Osteocyte (in vitro differentiated cells): ENCODE data around the gene POLG. TPM values are rescaled to one million over a fixed set of nuclear protein-coding genes. Genes with fewer than 3 reads are reported as not detected.

Experiments used
- DNase-seq: peaks from one replicate; pipeline ENCODE4 v3.0.0; 2021; ENCODE audit warnings: mixed read lengths; ENCODE audit not compliant: unreplicated experiment; ENCODE audit errors: extremely low spot score
- H3K27ac Mint-ChIP-seq: one replicate; pipeline ENCODE4 v1.8.0; 2021; ENCODE audit warnings: mild to moderate bottlenecking, mixed read lengths; ENCODE audit not compliant: unreplicated experiment
- H3K27me3 Mint-ChIP-seq: one replicate; pipeline ENCODE4 v1.8.0; 2021; ENCODE audit warnings: mixed read lengths; ENCODE audit not compliant: unreplicated experiment
- H3K36me3 Mint-ChIP-seq: one replicate; pipeline ENCODE4 v1.8.0; 2021; ENCODE audit warnings: mixed read lengths; ENCODE audit not compliant: unreplicated experiment
- H3K4me1 Mint-ChIP-seq: one replicate; pipeline ENCODE4 v1.8.0; 2021; ENCODE audit warnings: mixed read lengths; ENCODE audit not compliant: unreplicated experiment
- H3K4me3 Mint-ChIP-seq: one replicate; pipeline ENCODE4 v1.8.0; 2021; ENCODE audit warnings: mild to moderate bottlenecking, moderate library complexity, mixed read lengths; ENCODE audit not compliant: unreplicated experiment
- H3K9me3 Mint-ChIP-seq: one replicate; pipeline ENCODE4 v1.8.0; 2021; ENCODE audit warnings: mixed read lengths; ENCODE audit not compliant: unreplicated experiment
- total RNA-seq: library from RNA; stranded (reverse); gene quantifications from 2 replicates; pipeline ENCODE4 v1.2.1, GENCODE V29; 2021
- TF ChIP-seq, protein P1 (sequence below): fragments of 200-600 bp; sonication (generic); IDR thresholded peaks from 2 replicates; pipeline ENCODE4 v1.5.0; 2021; ENCODE audit warnings: antibody characterized with exemption, mild to moderate bottlenecking, moderate library complexity

POLG gene
- total RNA-seq, 1 donor from 2014 or later: 60.8 TPM

DNA sequence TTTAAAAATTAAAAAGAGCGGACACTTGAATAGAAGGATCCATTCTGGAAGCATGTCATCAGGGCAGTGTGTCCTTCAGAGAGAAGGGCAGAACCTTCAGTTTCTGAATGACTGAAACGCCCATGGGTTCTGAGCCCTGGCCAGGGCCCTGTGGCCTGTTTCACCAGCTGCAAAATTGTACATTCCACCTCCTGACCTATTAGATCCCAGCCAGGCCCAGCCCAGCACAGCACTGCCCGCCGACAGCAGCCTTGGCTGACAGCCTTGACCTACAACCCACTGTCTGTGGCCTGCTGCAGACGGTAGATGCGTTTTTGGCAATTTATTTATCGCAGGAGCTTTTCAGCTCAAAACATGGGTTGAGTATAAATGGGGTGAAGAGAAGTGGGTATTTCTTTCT is 5.9 kb upstream of the POLG start:
- no peak for DNase-seq
- Mint-ChIP-seq H3K4me3 (no peak overlapping the region), H3K4me1 (peaks cover 9% of the 10 kb centered on the region), H3K36me3 (no peaks in the 10 kb centered on the region), H3K9me3 (no peaks in the 10 kb centered on the region), H3K27me3 (peaks cover 48% of the 10 kb centered on the region), H3K27ac (no peak overlapping the region)
- TF ChIP-seq, protein P1, sequence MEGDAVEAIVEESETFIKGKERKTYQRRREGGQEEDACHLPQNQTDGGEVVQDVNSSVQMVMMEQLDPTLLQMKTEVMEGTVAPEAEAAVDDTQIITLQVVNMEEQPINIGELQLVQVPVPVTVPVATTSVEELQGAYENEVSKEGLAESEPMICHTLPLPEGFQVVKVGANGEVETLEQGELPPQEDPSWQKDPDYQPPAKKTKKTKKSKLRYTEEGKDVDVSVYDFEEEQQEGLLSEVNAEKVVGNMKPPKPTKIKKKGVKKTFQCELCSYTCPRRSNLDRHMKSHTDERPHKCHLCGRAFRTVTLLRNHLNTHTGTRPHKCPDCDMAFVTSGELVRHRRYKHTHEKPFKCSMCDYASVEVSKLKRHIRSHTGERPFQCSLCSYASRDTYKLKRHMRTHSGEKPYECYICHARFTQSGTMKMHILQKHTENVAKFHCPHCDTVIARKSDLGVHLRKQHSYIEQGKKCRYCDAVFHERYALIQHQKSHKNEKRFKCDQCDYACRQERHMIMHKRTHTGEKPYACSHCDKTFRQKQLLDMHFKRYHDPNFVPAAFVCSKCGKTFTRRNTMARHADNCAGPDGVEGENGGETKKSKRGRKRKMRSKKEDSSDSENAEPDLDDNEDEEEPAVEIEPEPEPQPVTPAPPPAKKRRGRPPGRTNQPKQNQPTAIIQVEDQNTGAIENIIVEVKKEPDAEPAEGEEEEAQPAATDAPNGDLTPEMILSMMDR: no peak

- Mint-ChIP-seq H3K27ac (no peak overlapping the region), H3K36me3 (no peaks in the 10 kb centered on the region), H3K4me1 (peaks cover 18% of the 10 kb centered on the region), H3K27me3 (peaks cover 32% of the 10 kb centered on the region), H3K9me3 (no peaks in the 10 kb centered on the region), H3K4me3 (no peak overlapping the region)
- DNase-seq: no peak
- TF ChIP-seq, protein P1: no peak
These were observed 3.4 kb upstream of the POLG start for GRCh38 chr15:89338036-89338435.

DNA sequence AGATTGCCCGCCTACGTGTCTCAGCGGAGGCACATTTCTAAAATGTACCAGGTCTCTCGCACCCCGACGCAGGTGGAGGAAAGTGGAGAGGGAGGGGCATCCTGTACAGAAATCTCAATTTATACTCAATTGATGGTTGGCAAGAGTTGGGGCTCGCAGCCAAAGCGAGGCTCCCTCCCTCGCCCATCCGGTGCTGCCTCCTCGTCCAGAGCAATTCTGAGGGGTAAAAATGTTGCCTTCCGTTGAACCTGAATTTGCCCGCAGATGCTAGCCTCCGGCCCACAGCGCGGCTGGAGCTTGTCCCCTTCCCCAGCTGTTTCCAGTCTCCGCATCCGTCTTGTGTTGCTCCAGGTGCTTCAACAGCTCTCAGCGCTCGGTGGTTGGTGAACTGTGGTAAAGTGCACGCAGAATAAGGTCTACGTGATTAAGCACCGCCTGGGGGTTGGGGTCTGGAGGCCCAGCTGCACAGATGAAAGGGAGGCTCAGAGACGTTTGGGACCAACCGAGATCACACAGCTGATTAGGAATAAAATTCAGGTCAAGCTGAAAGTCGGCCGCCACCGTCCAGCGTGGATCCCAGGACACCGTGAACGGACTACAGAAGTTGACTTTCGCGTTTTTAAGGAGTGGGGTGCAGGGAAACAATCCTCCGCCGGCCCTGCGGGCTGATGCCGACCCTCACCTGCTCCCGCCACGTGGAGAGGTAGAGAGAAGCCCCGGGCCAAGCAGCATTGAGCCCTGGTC is 846 bp upstream of the POLG start:
- H3K9me3 Mint-ChIP-seq: no peaks in the 10 kb centered on the region

DNA sequence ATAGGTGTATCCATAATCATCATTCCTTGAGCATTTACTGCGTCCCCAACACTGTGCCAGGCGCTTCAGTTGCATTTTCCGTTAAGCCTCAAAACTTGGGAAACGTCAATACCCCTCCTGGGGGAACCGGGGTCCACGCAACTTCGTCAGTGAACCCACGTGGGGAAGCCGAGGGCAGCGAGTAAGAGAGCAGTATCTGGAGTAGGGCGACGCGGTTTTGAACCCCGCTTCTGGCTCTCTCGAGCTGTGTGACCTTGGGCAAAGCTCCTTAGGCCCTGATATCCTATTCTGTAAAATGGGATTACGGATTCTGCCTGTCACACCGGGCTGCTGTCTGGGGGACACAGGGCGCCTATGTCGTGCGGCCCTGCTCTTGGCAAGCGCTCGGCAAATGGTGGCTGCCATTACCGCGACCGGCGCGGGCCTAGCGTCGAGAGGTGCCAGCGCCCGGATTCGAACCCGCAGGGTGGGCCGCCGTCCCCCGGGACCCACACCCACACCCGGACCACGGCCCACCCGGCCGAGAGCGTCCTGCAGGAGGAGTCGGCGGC is 590 bp downstream of the POLG start:
- DNase-seq: no peak
- H3K27ac Mint-ChIP-seq: peak overlapping the region; percentile 41

More for the DNA sequence above, 846 bp upstream of the POLG start:
- peaks cover 14% of the 10 kb centered on the region for H3K36me3 Mint-ChIP-seq
- H3K27me3 Mint-ChIP-seq: peaks cover 15% of the 10 kb centered on the region
- no peak for DNase-seq
- peak overlapping the region; percentile 79 for H3K27ac Mint-ChIP-seq
- H3K4me1 Mint-ChIP-seq: peaks cover 38% of the 10 kb centered on the region
- H3K4me3 Mint-ChIP-seq: peak overlapping the region; percentile 76
- TF ChIP-seq, protein P1: no peak

More for the DNA sequence above, 590 bp downstream of the POLG start:
- Mint-ChIP-seq H3K9me3 (no peaks in the 10 kb centered on the region), H3K27me3 (peaks cover 9% of the 10 kb centered on the region), H3K4me1 (peaks cover 39% of the 10 kb centered on the region), H3K4me3 (peak overlapping the region; percentile 74), H3K36me3 (peaks cover 21% of the 10 kb centered on the region)
- TF ChIP-seq, protein P1: no peak
